Measurements from ENCODE around the gene UCK2. TPM values are rescaled to one million over a fixed set of nuclear protein-coding genes. Genes with fewer than 3 reads are reported as not detected.

Gene UCK2
- polyA plus RNA-seq, 2 of the 4 experiments (the other 2 are of a cell fraction), result 72.4 to 98.9 TPM

DNA sequence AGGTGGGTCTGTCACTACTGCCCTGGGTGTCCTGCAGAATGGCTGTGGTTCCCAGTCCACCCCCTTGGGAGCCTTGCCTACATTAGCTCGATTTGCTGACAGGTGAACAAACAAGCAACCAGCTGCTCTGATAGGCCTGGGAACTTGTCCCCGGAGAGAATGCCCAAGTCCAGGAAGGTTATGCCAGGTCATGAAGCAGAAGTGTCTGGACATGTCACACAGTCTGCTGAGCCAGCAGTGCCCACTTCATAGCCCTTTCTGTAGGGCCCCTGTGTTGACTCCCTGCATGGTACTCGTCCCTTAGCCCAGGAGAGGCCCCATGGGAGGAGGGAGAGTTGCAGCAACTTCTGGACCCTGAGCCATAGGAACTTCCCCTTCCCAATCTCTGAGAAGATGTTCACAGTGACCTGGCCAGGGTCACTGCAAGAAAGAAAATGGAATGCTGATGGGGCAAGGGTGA, 31.0 kb downstream of the UCK2 start (continued):
- TF ChIP-seq, protein P1, sequence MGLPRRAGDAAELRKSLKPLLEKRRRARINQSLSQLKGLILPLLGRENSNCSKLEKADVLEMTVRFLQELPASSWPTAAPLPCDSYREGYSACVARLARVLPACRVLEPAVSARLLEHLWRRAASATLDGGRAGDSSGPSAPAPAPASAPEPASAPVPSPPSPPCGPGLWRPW (IDR thresholded peaks at IDR 0.05), result no peak
- no peak for TF ChIP-seq TP53 (CRISPR knock-in tag; IDR thresholded peaks at IDR 0.05)
- no peak for TF ChIP-seq GATA3 (IDR thresholded peaks at IDR 0.05; ENCODE audit: borderline replicate concordance)
- no peak for TF ChIP-seq HOXB13 (CRISPR knock-in tag; IDR thresholded peaks at IDR 0.05; ENCODE audit: low read depth)
- TF ChIP-seq RNF2 (IDR thresholded peaks at IDR 0.05; ENCODE audit: borderline replicate concordance, low read depth), result no peak
- TF ChIP-seq RFX5 (IDR thresholded peaks at IDR 0.05), result no peak
- TF ChIP-seq JUN (IDR thresholded peaks at IDR 0.05), result no peak
- TF ChIP-seq ESRRA (IDR thresholded peaks at IDR 0.05; ENCODE audit: borderline replicate concordance, low read length), result no peak
- no peak for TF ChIP-seq MAFK (IDR thresholded peaks at IDR 0.05; ENCODE audit: partially characterized antibody)

DNA sequence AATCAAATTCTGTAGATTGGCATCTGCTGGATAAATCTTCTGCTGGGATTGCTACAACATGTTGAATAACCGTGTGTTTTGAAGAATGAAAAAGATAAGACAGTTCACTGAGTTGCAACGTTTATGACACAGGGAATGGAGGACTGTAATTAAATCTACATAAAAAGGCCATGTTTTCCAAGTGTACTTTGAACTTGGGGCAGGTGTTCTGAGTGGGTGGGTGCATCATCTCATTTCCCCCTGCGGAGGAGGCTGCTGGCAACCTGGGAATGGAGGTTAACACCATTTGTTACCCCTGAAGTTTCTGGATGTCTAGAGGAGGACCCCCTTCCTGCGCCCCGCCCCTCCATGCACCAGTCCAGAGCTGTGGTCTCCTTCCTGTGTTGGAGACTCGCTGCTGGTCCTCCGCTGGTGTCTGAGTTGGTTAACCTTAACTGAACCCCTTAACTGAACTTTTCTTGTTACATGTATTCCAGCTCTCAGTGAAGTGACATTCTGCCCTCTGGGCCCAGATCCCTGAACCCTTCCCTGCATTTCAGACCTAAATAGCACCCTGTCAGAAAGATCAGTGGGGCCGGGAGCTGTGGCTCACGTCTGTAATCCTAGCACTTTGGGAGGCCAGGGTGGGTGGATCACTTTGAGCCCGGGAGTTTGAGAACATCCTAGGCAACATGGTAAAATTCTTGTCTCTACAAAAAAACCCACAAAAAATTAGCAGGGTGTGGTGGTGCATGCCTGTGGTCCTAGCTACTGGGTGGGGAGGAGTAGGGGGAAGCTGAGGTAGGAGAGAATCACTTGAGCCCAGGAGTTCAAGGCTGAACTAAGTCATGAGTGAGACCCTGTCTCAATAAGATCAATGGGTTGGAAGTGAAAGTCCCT, 31.8 kb downstream of the UCK2 start:
- 84% methylated on average over 10 of the region's 10 CpGs for WGBS (ENCODE audit: missing lambda C conversion rate)
- Histone ChIP-seq H3K4me3 (no peak overlapping the region), H3K4me1 (peaks cover 51% of the 10 kb centered on the region), H3K9me3 (no peaks in the 10 kb centered on the region), H3K4me2 (peak overlapping the region; percentile 65; the same call in 2 of the 3 replicates), H3K27ac (peak overlapping the region; percentile 57 to 66; a peak in 4 of 6 replicates)
- FAIRE-seq (no peak), ATAC-seq (no peak), DNase-seq (ENCODE audit: low read depth in 1 of 2, low spot score in 1 of 2) (no peak)
- CTCF ChIA-PET, result interaction anchor here (1.5 kb wide), 1 partner anchor 9 kb away, joined by 4 read pairs; no protein-coding TSS in a partner anchor
- TF ChIP-seq BHLHE40 (IDR thresholded peaks at IDR 0.05; ENCODE audit: low read depth, low read length) (no peak), FOSL2 (IDR thresholded peaks at IDR 0.05) (no peak), FOSL2 (CRISPR knock-in tag; IDR thresholded peaks at IDR 0.05) (no peak), EP300 (IDR thresholded peaks at IDR 0.05) (no peak), EHF (CRISPR knock-in tag; IDR thresholded peaks at IDR 0.05) (no peak), RARB (CRISPR knock-in tag; IDR thresholded peaks at IDR 0.05) (no peak), NFE2L2 (conservative IDR thresholded peaks at IDR 0.05; ENCODE audit: low read length) (no peak), MAFK (IDR thresholded peaks at IDR 0.05; ENCODE audit: partially characterized antibody) (no peak), TP53 (CRISPR knock-in tag; IDR thresholded peaks at IDR 0.05) (no peak), JUNB (IDR thresholded peaks at IDR 0.05) (no peak)
- TF ChIP-seq, protein P2, sequence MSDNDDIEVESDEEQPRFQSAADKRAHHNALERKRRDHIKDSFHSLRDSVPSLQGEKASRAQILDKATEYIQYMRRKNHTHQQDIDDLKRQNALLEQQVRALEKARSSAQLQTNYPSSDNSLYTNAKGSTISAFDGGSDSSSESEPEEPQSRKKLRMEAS (IDR thresholded peaks at IDR 0.05), result no peak
- TF ChIP-seq, protein P3, sequence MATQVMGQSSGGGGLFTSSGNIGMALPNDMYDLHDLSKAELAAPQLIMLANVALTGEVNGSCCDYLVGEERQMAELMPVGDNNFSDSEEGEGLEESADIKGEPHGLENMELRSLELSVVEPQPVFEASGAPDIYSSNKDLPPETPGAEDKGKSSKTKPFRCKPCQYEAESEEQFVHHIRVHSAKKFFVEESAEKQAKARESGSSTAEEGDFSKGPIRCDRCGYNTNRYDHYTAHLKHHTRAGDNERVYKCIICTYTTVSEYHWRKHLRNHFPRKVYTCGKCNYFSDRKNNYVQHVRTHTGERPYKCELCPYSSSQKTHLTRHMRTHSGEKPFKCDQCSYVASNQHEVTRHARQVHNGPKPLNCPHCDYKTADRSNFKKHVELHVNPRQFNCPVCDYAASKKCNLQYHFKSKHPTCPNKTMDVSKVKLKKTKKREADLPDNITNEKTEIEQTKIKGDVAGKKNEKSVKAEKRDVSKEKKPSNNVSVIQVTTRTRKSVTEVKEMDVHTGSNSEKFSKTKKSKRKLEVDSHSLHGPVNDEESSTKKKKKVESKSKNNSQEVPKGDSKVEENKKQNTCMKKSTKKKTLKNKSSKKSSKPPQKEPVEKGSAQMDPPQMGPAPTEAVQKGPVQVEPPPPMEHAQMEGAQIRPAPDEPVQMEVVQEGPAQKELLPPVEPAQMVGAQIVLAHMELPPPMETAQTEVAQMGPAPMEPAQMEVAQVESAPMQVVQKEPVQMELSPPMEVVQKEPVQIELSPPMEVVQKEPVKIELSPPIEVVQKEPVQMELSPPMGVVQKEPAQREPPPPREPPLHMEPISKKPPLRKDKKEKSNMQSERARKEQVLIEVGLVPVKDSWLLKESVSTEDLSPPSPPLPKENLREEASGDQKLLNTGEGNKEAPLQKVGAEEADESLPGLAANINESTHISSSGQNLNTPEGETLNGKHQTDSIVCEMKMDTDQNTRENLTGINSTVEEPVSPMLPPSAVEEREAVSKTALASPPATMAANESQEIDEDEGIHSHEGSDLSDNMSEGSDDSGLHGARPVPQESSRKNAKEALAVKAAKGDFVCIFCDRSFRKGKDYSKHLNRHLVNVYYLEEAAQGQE (IDR thresholded peaks at IDR 0.05), result no peak
- POLR2A ChIA-PET, result no interaction called here

DNA sequence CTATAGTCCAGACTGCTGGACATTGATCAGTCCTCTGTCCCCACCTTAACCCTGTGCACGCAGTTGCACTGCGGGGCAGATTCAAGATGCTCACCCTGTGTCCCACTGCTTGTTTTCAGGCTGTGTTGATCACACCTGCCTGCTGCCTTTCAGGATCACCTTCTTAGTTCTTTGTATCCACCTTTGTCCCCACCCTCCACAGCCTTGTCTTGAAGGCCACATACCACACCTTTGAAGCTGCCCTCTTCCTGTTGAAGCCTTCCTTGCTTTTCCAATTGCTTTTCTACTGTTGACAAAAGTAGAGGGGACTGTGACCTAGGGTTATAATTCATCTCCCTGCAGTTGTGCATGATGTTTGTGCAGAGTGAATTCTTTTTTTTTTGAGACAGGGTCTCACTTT, 32.7 kb downstream of the UCK2 start:
- ATAC-seq (no peak), DNase-seq (ENCODE audit: low read depth in 1 of 2, low spot score in 1 of 2) (no peak), FAIRE-seq (no peak)
- peaks cover 42% of the 10 kb centered on the region for H3K4me1 ChIP-seq
- TF ChIP-seq POLR2A (IDR thresholded peaks at IDR 0.05; ENCODE audit: low read length) (no peak), FOSL2 (IDR thresholded peaks at IDR 0.05) (no peak), FOSL2 (CRISPR knock-in tag; IDR thresholded peaks at IDR 0.05) (no peak), MAZ (IDR thresholded peaks at IDR 0.05; ENCODE audit: borderline replicate concordance, low read depth, low read length) (no peak), NFE2L2 (conservative IDR thresholded peaks at IDR 0.05; ENCODE audit: low read length) (no peak), CBX2 (IDR thresholded peaks at IDR 0.05; ENCODE audit: borderline replicate concordance, low read depth) (no peak), JUNB (IDR thresholded peaks at IDR 0.05) (no peak), BHLHE40 (IDR thresholded peaks at IDR 0.05; ENCODE audit: low read depth, low read length) (no peak), RCOR1 (IDR thresholded peaks at IDR 0.05; ENCODE audit: low read depth, low read length) (no peak), GATA3 (IDR thresholded peaks at IDR 0.05; ENCODE audit: borderline replicate concordance) (no peak), TP53 (CRISPR knock-in tag; IDR thresholded peaks at IDR 0.05) (no peak), POLR2AphosphoS2 (conservative IDR thresholded peaks at IDR 0.05; ENCODE audit: low read length) (no peak), RAD21 (conservative IDR thresholded peaks at IDR 0.05 in 1 of 2, IDR thresholded peaks at IDR 0.05 in 1 of 2) (no peak), SREBF2 (IDR thresholded peaks at IDR 0.05) (no peak)
- TF ChIP-seq, protein P1 (IDR thresholded peaks at IDR 0.05), result no peak
- H3K27ac ChIP-seq, result no peak overlapping the region
- 95% methylated on average over 2 of the region's 2 CpGs for WGBS (ENCODE audit: missing lambda C conversion rate)
- CTCF ChIA-PET, result interaction anchor here (1.5 kb wide), 1 partner anchor 8 kb away, joined by 4 read pairs; no protein-coding TSS in a partner anchor
- no peaks in the 10 kb centered on the region for H3K9me3 ChIP-seq
- H3K4me2 ChIP-seq, result no peak overlapping the region
- no peak overlapping the region for H3K4me3 ChIP-seq
- POLR2A ChIA-PET, result no interaction called here

Data from A549 (cell line).